HG03457 (cell line): ENCODE measurements around the gene TLCD3B.

Source experiments
- ATAC-seq: cut with Tn5 transposase; IDR thresholded peaks from one replicate; pipeline ENCODE4 v1.9.1; 2021; ENCODE audit warnings: moderate number of reproducible peaks; ENCODE audit not compliant: unreplicated experiment

Gene TLCD3B

GRCh38 chr16:29991571-29991904 lies 39.5 kb downstream of the TLCD3B start:
- no peak for ATAC-seq

- ATAC-seq = no peak
These were observed 40.0 kb downstream of the TLCD3B start for GRCh38 chr16:29990883-29991570.

- no peak for ATAC-seq
These were observed 41.0 kb downstream of the TLCD3B start for GRCh38 chr16:29990034-29990433.

- no peak for ATAC-seq
These were observed 41.8 kb downstream of the TLCD3B start for GRCh38 chr16:29989111-29989858.

- ATAC-seq = no peak
These were observed 42.6 kb downstream of the TLCD3B start for GRCh38 chr16:29988346-29989075.

- ATAC-seq = no peak
These were observed 43.5 kb downstream of the TLCD3B start for GRCh38 chr16:29987371-29988085.

GRCh38 chr16:29986931-29987330 lies 44.1 kb downstream of the TLCD3B start:
- ATAC-seq = no peak

- ATAC-seq = no peak
These were observed 44.8 kb downstream of the TLCD3B start for GRCh38 chr16:29986231-29986630.

- ATAC-seq = no peak
These were observed 45.7 kb downstream of the TLCD3B start for GRCh38 chr16:29985271-29985811.

GRCh38 chr16:29984764-29985147 lies 46.3 kb downstream of the TLCD3B start:
- no peak for ATAC-seq

GRCh38 chr16:29984137-29984763 lies 46.8 kb downstream of the TLCD3B start:
- ATAC-seq = no peak

GRCh38 chr16:29983420-29984136 lies 47.5 kb downstream of the TLCD3B start:
- no peak for ATAC-seq

- ATAC-seq = no peak
These were observed 48.3 kb downstream of the TLCD3B start for GRCh38 chr16:29982560-29983419.

- no peak for ATAC-seq
These were observed 52.4 kb downstream of the TLCD3B start for GRCh38 chr16:29978564-29979270.

- no peak for ATAC-seq
These were observed 53.0 kb downstream of the TLCD3B start for GRCh38 chr16:29978081-29978480.

GRCh38 chr16:29977063-29977825 lies 53.8 kb downstream of the TLCD3B start:
- ATAC-seq = no peak

GRCh38 chr16:29975811-29976511 lies 55.1 kb downstream of the TLCD3B start:
- no peak for ATAC-seq
